Stimulated activated CD8-positive, alpha-beta memory T cell treated with anti-CD3 and anti-CD28 coated beads, Interleukin-7, amount 100 ng/mL, for 24 hours (primary cell): ENCODE data around the gene YWHAH.

ENCODE experiments used
- DNase-seq: peaks from one replicate; pipeline ENCODE4 v3.0.0-alpha.2; 2020; ENCODE audit warnings: low read depth

Gene YWHAH

GRCh38 chr22:31943978-31944699, at the start of gene YWHAH:
TSS of gene YWHAH (plus strand) at chr22:31944535. CDS start at chr22:31944734, 199 bp downstream.
- peak; percentile 82 for DNase-seq

GRCh38 chr22:31895411-31896123, 48.8 kb upstream of the YWHAH start:
- no peak for DNase-seq

DNA sequence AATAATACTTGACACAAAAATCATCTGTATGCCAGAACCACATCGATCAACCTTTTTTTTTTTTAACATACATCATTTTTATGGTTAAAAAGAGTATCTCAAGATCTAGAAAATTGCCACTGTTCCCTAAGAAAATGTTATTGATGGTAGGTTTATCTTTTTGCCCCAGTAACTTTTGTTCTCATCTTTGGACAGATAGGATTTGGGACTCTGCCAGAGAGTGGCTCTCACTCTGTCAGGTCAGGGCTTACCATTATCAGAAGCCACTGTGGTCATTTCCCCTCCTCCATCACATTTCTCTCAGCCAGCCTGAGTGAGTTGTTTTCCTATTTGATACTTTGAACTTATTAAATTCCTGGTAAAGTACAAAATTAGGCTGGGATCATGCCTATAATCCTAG, 47.9 kb upstream of the YWHAH start:
- no peak for DNase-seq

GRCh38 chr22:31897842-31898805, 46.2 kb upstream of the YWHAH start:
- no peak for DNase-seq

- DNase-seq, result no peak
Measured at GRCh38 chr22:31898926-31899325, 45.4 kb upstream of the YWHAH start.

- no peak for DNase-seq
Measured at GRCh38 chr22:31899669-31900068, 44.7 kb upstream of the YWHAH start.

- DNase-seq, result no peak
Measured at GRCh38 chr22:31901388-31902137, 42.8 kb upstream of the YWHAH start.

- DNase-seq, result no peak
Measured at GRCh38 chr22:31904651-31905050, 39.7 kb upstream of the YWHAH start.

DNA sequence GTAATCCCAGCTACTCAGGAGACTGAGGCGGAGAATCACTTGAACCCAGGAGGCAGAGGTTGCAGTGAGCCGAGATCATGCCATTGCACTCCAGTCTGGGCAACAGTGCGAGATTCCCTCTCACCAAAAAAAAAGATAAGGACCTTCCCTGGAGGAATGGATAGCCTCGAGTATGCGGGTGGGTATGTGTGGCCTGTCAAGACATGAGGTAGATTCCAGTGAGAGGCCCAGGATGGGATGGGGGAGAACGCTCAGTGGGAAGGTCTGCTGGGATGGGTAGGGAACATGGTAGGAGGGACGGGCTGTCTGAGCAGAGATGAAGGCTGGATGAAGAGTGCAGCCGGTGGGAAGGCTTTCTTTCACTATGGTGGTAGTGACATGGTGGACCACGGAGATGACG, 39.0 kb upstream of the YWHAH start:
- no peak for DNase-seq

GRCh38 chr22:31906086-31906485, 38.2 kb upstream of the YWHAH start:
- DNase-seq, result no peak

- no peak for DNase-seq
Measured at GRCh38 chr22:31906569-31906968, 37.8 kb upstream of the YWHAH start.

DNA sequence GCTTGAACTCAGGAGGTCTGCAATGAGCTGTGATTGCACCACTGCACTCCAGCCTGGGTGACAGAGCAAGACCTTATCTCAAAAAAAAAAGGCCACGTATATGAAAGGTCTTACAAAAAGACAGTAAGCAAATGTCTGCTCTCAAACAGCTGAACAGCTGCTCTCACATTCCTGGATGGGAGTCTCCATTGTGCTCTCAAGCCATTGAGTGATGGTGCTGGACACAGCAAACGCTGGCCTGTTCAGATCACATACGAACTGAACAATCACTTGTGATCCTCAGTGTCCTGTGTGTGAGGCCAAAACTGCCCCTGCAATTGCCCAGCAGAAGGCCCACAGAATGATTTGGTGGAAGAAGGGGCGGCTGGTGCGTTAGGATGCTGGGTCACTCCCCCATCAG, 34.4 kb upstream of the YWHAH start:
- no peak for DNase-seq

GRCh38 chr22:31911565-31912406, 32.5 kb upstream of the YWHAH start:
- no peak for DNase-seq

GRCh38 chr22:31912407-31912743, 32.0 kb upstream of the YWHAH start:
- no peak for DNase-seq

DNA sequence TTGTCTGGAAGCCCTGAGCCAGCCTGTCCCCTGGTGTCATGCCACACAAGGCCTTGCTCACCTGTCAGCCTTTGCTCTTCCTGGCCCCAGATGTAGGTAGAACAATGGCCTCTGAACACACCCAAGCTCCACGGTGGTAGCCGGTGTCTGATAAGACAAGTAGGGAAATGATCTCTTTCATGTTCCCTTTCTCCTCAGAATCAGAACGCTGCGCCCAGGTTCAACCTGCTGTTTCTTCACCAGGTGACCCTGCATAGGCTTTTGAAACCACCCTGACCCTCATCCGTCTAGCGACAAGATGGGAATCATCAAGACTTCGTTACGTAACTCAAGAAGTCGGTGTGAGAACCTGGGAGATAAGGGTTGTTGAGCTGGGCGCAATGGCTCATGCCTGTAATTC, 28.7 kb upstream of the YWHAH start:
- no peak for DNase-seq

DNA sequence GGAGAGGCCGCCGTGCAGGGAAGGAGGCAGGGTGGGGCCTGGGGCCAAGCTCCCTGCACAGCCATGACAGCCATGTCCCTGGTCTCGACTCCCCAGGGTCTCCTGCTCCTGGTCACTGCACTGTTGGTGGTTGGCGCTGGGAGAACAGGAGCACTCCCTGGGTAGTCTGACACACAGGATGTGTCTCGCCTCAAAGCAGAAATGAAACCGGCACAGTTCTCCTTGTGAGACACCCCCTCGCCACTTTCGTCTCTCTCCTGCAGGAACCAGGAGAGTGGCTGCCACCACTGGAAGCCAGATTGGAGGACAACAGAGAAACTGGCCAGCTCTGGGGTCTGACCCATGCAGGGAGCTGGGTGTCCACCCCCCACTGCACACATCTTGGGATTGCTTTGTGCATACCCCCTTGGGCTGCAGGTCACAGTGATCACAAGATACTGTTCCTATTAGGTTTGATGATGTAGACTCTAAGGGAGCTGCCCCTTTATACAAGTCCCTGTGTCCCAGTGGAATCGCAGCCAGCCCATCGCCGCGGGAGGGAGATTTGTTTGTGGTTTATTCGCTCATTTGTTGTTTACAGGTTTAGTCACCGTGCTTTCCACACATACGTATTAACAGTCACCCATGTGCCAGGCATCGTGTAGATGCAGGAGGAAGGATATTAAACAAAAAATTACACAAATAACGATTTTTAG, 27.0 kb upstream of the YWHAH start:
- DNase-seq, result no peak

GRCh38 chr22:31919730-31920129, 24.6 kb upstream of the YWHAH start:
- no peak for DNase-seq

- DNase-seq, result no peak
Measured at GRCh38 chr22:31920306-31920705, 24.0 kb upstream of the YWHAH start.

DNA sequence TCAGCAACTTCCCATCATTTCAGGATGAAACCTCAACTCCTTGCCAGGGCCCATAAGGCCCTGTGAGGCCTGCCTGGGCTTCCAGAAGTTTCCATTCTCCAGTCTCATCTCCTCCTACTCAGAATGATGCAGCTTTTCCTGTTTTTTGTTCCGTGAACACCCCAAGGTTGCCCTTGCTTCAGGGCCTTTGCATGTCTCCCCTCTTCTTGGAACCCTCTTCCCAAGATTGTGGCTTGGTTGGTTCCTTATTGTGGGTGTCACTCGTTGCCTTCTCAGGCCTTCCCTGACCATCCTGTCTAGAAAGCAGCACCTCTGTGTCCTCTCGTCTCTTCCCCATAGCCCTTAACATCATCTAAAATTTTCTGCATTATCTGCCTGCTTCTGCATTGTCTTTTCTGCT, 23.2 kb upstream of the YWHAH start:
- DNase-seq, result no peak

GRCh38 chr22:31922534-31922933, 21.8 kb upstream of the YWHAH start:
- no peak for DNase-seq
